GOT3 (cell line): ENCODE results near the gene RPRD1B.
"Not testable (repeated sequence)": the region's sequence is repeated elsewhere in the genome, so short reads cannot be mapped to it uniquely, and the experiment has no call there.

Experiments
- DNase-seq: peaks from one replicate; lab custom pipeline; 2025; ENCODE audit warnings: mixed read lengths; lab: John Stamatoyannopoulos, UW

RPRD1B gene

GRCh38 chr20:38104285-38104684, 70.7 kb downstream of the RPRD1B start:
- DNase-seq, result no peak

GRCh38 chr20:38106461-38106860, 72.9 kb downstream of the RPRD1B start:
- no peak for DNase-seq

- DNase-seq, result not testable (repeated sequence)
Observed at GRCh38 chr20:38107386-38107785, 73.8 kb downstream of the RPRD1B start.

GRCh38 chr20:38107916-38108315, 74.4 kb downstream of the RPRD1B start:
- not testable (repeated sequence) for DNase-seq

- no peak for DNase-seq
Observed at GRCh38 chr20:38108438-38108985, 75.0 kb downstream of the RPRD1B start.

GRCh38 chr20:38108986-38109541, 75.5 kb downstream of the RPRD1B start:
- no peak for DNase-seq

GRCh38 chr20:38109591-38110524, 76.3 kb downstream of the RPRD1B start:
- peak; percentile 59 for DNase-seq

GRCh38 chr20:38110525-38111178, 77.1 kb downstream of the RPRD1B start:
- no peak for DNase-seq

GRCh38 chr20:38111366-38112232, 78.1 kb downstream of the RPRD1B start:
- no peak for DNase-seq

GRCh38 chr20:38112261-38112929, 78.8 kb downstream of the RPRD1B start:
- DNase-seq, result no peak

- no peak for DNase-seq
Observed at GRCh38 chr20:38112930-38113294, 79.4 kb downstream of the RPRD1B start.

- DNase-seq, result no peak
Observed at GRCh38 chr20:38113401-38114325, 80.1 kb downstream of the RPRD1B start.

- DNase-seq, result no peak
Observed at GRCh38 chr20:38114353-38114791, 80.8 kb downstream of the RPRD1B start.

- no peak for DNase-seq
Observed at GRCh38 chr20:38115205-38115604, 81.7 kb downstream of the RPRD1B start.

- no peak for DNase-seq
Observed at GRCh38 chr20:38115896-38116295, 82.3 kb downstream of the RPRD1B start.

GRCh38 chr20:38116409-38117165, 83.0 kb downstream of the RPRD1B start:
- no peak for DNase-seq

GRCh38 chr20:38117205-38117604, 83.7 kb downstream of the RPRD1B start:
- no peak for DNase-seq

- no peak for DNase-seq
Observed at GRCh38 chr20:38117635-38118034, 84.1 kb downstream of the RPRD1B start.

- DNase-seq, result no peak
Observed at GRCh38 chr20:38119446-38119845, 85.9 kb downstream of the RPRD1B start.
